IMR-90 (cell line): ENCODE results near the gene ZNF778. TPM values are rescaled to one million over a fixed set of nuclear protein-coding genes. Genes with fewer than 3 reads are reported as not detected.
A peak's percentile ranks its signal among the peaks of the same experiment; 100 is the strongest.

Experiments used
- ATAC-seq: fragments of 200-7000 bp; cut with Tn5 transposase; 2 replicates; pipeline ENCODE4 v1.9.1; 2020; ENCODE audit warnings: low read depth, mild to moderate bottlenecking, moderate library complexity
- BruUV-seq: library from RNA; stranded (reverse); fragments of 400-500 nt; replicated peaks from 2 replicates; lab custom pipeline; 2021; lab: Mats Ljungman, UMichigan
- CTCF ChIA-PET: fragments of 300-600 bp; formaldehyde crosslinking; extraction: SDS; loops from one replicate; lab custom pipeline; 2021; ENCODE audit warnings: antibody characterized with exemption; lab: Yijun Ruan, JAX
- POLR2A ChIA-PET: fragments of 300-600 bp; sonication (Branson Sonifier 250); formaldehyde crosslinking; loops from one replicate; lab custom pipeline; 2022; ENCODE audit warnings: antibody characterized with exemption; ENCODE audit not compliant: unreplicated experiment; lab: Charles Lee
- DNase-seq: peaks from one replicate; pipeline ENCODE4 v3.0.0; 2013
- H2AFZ ChIP-seq: replicated peaks from 2 replicates; pipeline ENCODE3; 2013; ENCODE audit warnings: low read length, mild to moderate bottlenecking; ENCODE audit not compliant: poor library complexity
- H2AK5ac ChIP-seq: 2 replicates; pipeline ENCODE4 v1.6.1; 2013; ENCODE audit warnings: low read depth, low read length, inconsistent platforms
- H2AK9ac ChIP-seq: replicated peaks from 2 replicates; pipeline ENCODE3; 2013; ENCODE audit warnings: mild to moderate bottlenecking, low read depth, low read length, moderate library complexity; ENCODE audit not compliant: poor library complexity
- H2BK120ac ChIP-seq: 2 replicates; pipeline ENCODE4 v1.6.1; 2013; ENCODE audit warnings: low read depth, low read length, inconsistent platforms
- H2BK15ac ChIP-seq: 3 replicates; pipeline ENCODE4 v1.6.1; 2013; ENCODE audit warnings: low read depth, low read length, inconsistent platforms
- H2BK20ac ChIP-seq: 2 replicates; pipeline ENCODE4 v1.6.1; 2013; ENCODE audit warnings: low read depth, mild to moderate bottlenecking, inconsistent platforms, low read length, moderate library complexity
- H2BK5ac ChIP-seq: 2 replicates; pipeline ENCODE4 v1.6.1; 2013; ENCODE audit warnings: mild to moderate bottlenecking, low read depth, low read length, inconsistent platforms; ENCODE audit not compliant: poor library complexity, severe bottlenecking
- H3K14ac ChIP-seq: replicated peaks from 2 replicates; pipeline ENCODE4 v1.6.1; 2013; ENCODE audit warnings: low read depth, low read length, inconsistent platforms
- H3K18ac ChIP-seq: 2 replicates; pipeline ENCODE4 v1.6.1; 2013; ENCODE audit warnings: low read depth, low read length, control low read depth
- H3K23ac ChIP-seq: 2 replicates; pipeline ENCODE4 v1.6.1; 2013; ENCODE audit warnings: low read depth, low read length, inconsistent platforms
- H3K27ac ChIP-seq: 2 replicates; pipeline ENCODE4 v1.5.1; 2013; ENCODE audit warnings: mild to moderate bottlenecking, control low read depth, low read length; ENCODE audit not compliant: insufficient read depth
- H3K27me3 ChIP-seq: 2 replicates; pipeline ENCODE4 v1.6.1; 2013; ENCODE audit warnings: low read length; ENCODE audit not compliant: control insufficient read depth, insufficient read depth
- H3K36me3 ChIP-seq: 2 replicates; pipeline ENCODE4 v1.6.1; 2013; ENCODE audit warnings: low read length, mixed read lengths; ENCODE audit not compliant: control insufficient read depth, insufficient read depth
- H3K4ac ChIP-seq: 2 replicates; pipeline ENCODE4 v1.6.1; 2013; ENCODE audit warnings: low read depth, low read length, inconsistent platforms
- H3K4me1 ChIP-seq: 2 replicates; pipeline ENCODE4 v1.6.1; 2013; ENCODE audit warnings: low read length, mixed read lengths; ENCODE audit not compliant: control insufficient read depth, insufficient read depth
- H3K4me2 ChIP-seq: 2 replicates; pipeline ENCODE4 v1.6.1; 2013; ENCODE audit warnings: low read depth, mild to moderate bottlenecking, control low read depth, low read length, moderate library complexity
- H3K4me3 ChIP-seq: 2 replicates; pipeline ENCODE4 v1.5.1; 2013; ENCODE audit warnings: low read depth, mild to moderate bottlenecking, control low read depth, low read length, moderate library complexity; ENCODE audit not compliant: insufficient read depth
- H3K56ac ChIP-seq: 2 replicates; pipeline ENCODE4 v1.6.1; 2013; ENCODE audit warnings: low read length, inconsistent platforms; ENCODE audit not compliant: insufficient read depth; ENCODE audit errors: extremely low read depth
- H3K79me1 ChIP-seq, 2 experiments: 2 replicates each; pipeline ENCODE4 v1.6.1; 2013; ENCODE audit warnings: low read length in 2 of 2, inconsistent platforms in 1 of 2, low read depth in 1 of 2
- H3K9ac ChIP-seq: 2 replicates; pipeline ENCODE4 v1.6.1; 2013; ENCODE audit warnings: low read depth, low read length, control low read depth
- H3K9me1 ChIP-seq: 2 replicates; pipeline ENCODE4 v1.6.1; 2013; ENCODE audit warnings: low read length, inconsistent platforms; ENCODE audit not compliant: insufficient read depth
- H3K9me3 ChIP-seq: 2 replicates; pipeline ENCODE4 v1.6.1; 2013; ENCODE audit warnings: low read length; ENCODE audit not compliant: control insufficient read depth, insufficient read depth
- H4K20me1 ChIP-seq: 2 replicates; pipeline ENCODE4 v1.6.1; 2013; ENCODE audit warnings: low read length, inconsistent platforms; ENCODE audit not compliant: insufficient read depth
- H4K5ac ChIP-seq: 2 replicates; pipeline ENCODE4 v1.6.1; 2013; ENCODE audit warnings: mild to moderate bottlenecking, low read depth, low read length, control low read depth
- H4K8ac ChIP-seq, 2 experiments: 2 replicates each; pipeline ENCODE4 v1.6.1; 2013; ENCODE audit warnings: low read depth in 2 of 2, low read length in 2 of 2, control low read depth in 1 of 2, inconsistent platforms in 1 of 2
- H4K91ac ChIP-seq: 2 replicates; pipeline ENCODE4 v1.6.1; 2013; ENCODE audit warnings: low read depth, low read length, inconsistent platforms; ENCODE audit not compliant: insufficient read depth
- BHLHE40 ChIP-seq: fragments of 150-350 bp; IDR thresholded peaks from 2 replicates; pipeline ENCODE4 v1.6.1; 2016; ENCODE audit warnings: mild to moderate bottlenecking, low read depth, low read length
- CEBPB ChIP-seq: IDR thresholded peaks from 2 replicates; pipeline ENCODE4 v1.6.1; 2012; ENCODE audit warnings: low read depth, low read length, improper control_type of control experiment
- CHD1 ChIP-seq: IDR thresholded peaks from 2 replicates; pipeline ENCODE4 v1.6.1; 2012; ENCODE audit warnings: low read depth, low read length, improper control_type of control experiment
- CTCF ChIP-seq: conservative IDR thresholded peaks from 2 replicates; pipeline ENCODE4 v1.5.1; 2012; ENCODE audit warnings: mild to moderate bottlenecking, low read depth, low read length, improper control_type of control experiment
- ELK1 ChIP-seq: fragments of 150-350 bp; IDR thresholded peaks from 2 replicates; pipeline ENCODE4 v1.6.1; 2016; ENCODE audit warnings: low read depth, mild to moderate bottlenecking, low read length, moderate library complexity, borderline replicate concordance
- FOS ChIP-seq: fragments of 150-350 bp; IDR thresholded peaks from 2 replicates; pipeline ENCODE4 v1.6.1; 2016; ENCODE audit warnings: low read depth, low read length
- MAFK ChIP-seq: IDR thresholded peaks from 2 replicates; pipeline ENCODE4 v1.6.1; 2012; ENCODE audit warnings: low read depth, low read length, improper control_type of control experiment
- MAZ ChIP-seq: IDR thresholded peaks from 2 replicates; pipeline ENCODE4 v1.6.1; 2012; ENCODE audit warnings: low read depth, mild to moderate bottlenecking, low read length, improper control_type of control experiment, moderate library complexity, borderline replicate concordance
- MXI1 ChIP-seq: IDR thresholded peaks from 2 replicates; pipeline ENCODE4 v1.6.1; 2012; ENCODE audit warnings: low read depth, mild to moderate bottlenecking, low read length, moderate library complexity, borderline replicate concordance
- NFE2L2 ChIP-seq: fragments of 150-350 bp; IDR thresholded peaks from 2 replicates; pipeline ENCODE4 v1.6.1; 2016; ENCODE audit warnings: low read depth, mild to moderate bottlenecking, low read length
- RAD21 ChIP-seq: IDR thresholded peaks from 2 replicates; pipeline ENCODE4 v1.6.1; 2012; ENCODE audit warnings: low read length, improper control_type of control experiment
- RFX5 ChIP-seq: IDR thresholded peaks from 2 replicates; pipeline ENCODE4 v1.8.0; 2012; ENCODE audit warnings: low read depth, mild to moderate bottlenecking, low read length, moderate library complexity
- SMC3 ChIP-seq: fragments of 150-350 bp; IDR thresholded peaks from 2 replicates; pipeline ENCODE4 v1.6.1; 2016; ENCODE audit warnings: low read depth, mild to moderate bottlenecking, antibody characterized with exemption, low read length, moderate library complexity
- USF2 ChIP-seq: fragments of 150-350 bp; IDR thresholded peaks from 2 replicates; pipeline ENCODE4 v1.6.1; 2017; ENCODE audit warnings: mild to moderate bottlenecking, antibody characterized with exemption, low read length, low read depth
- WGBS, 2 experiments: methylation state at CpG; one replicate each; pipeline versions ENCODE4 v1.1.5 to v1.1.7; 2013; ENCODE audit warnings: missing lambda C conversion rate in 2 of 2; ENCODE audit not compliant: insufficient read length in 1 of 2; ENCODE audit errors: extremely low coverage in 2 of 2; 5-methylcytosine and 5-hydroxymethylcytosine counted together
- dilution Hi-C: fragments of 300-500 bp; cut with HindIII; formaldehyde crosslinking; loops from one replicate; pipeline ENCODE4 v1.14.3; 2018; ENCODE audit warnings: low sequenced_read_pairs; ENCODE audit not compliant: unreplicated experiment
- in situ Hi-C: fragments of 300-500 bp; cut with MboI; formaldehyde crosslinking; loops from 3 replicates; pipeline ENCODE4 v1.14.3; 2019; ENCODE audit warnings: low sequenced_read_pairs, inconsistent platforms, mixed read lengths
- intact Hi-C: fragments of 100-400 bp; cut with micrococcal nuclease; formaldehyde crosslinking; loops from 2 replicates; pipeline ENCODE4 v1.10.0; 2022
- polyA plus RNA-seq, 3 experiments: library from polyadenylated mRNA; depleted of rRNA; stranded (reverse); fragments of >200 nt; gene quantifications; 2 replicates each; pipeline ENCODE4 v1.2.3, GENCODE V29; 2012; ENCODE audit warnings: low replicate concordance in 1 of 3
- total RNA-seq: library from RNA; depleted of rRNA; stranded (reverse); fragments of >200 nt; gene quantifications from 2 replicates; pipeline ENCODE4 v1.2.3, GENCODE V29; 2012

ZNF778 gene
- total and polyA plus RNA-seq, 2 of the 4 experiments (the other 2 are of a cell fraction), result 5.6 to 9.9 TPM

- Histone ChIP-seq H2BK20ac (no peak overlapping the region), H3K4ac (no peak overlapping the region), H4K20me1 (peaks cover 7% of the 10 kb centered on the region; the same call in 1 of the 2 replicates), H3K23ac (no peak overlapping the region), H3K14ac (peak overlapping the region; percentile 59; the same call in 1 of the 2 replicates), H4K8ac (no peak overlapping the region), H4K5ac (no peak overlapping the region), H3K4me1 (peaks cover 7% of the 10 kb centered on the region), H3K4me2 (peak overlapping the region; percentile 97), H2AK9ac (peak overlapping the region; percentile 61), H2AFZ (peak overlapping the region; percentile 90), H3K27me3 (peaks cover 37% of the 10 kb centered on the region), H3K36me3 (no peaks in the 10 kb centered on the region), H2BK120ac (no peak overlapping the region), H2BK15ac (peak overlapping the region; percentile 33; the same call in 1 of the 3 replicates), H3K18ac (no peak overlapping the region), H3K79me1 (no peaks in the 10 kb centered on the region), H3K4me3 (peak overlapping the region; percentile 76), H3K27ac (no peak overlapping the region), H2AK5ac (no peak overlapping the region), H2BK5ac (no peak overlapping the region), H3K9ac (no peak overlapping the region), H3K9me3 (peaks cover 8% of the 10 kb centered on the region), H3K56ac (no peak overlapping the region), H4K91ac (no peak overlapping the region), H3K9me1 (no peaks in the 10 kb centered on the region)
- TF ChIP-seq CTCF (no peak), RFX5 (no peak), MXI1 (no peak), CHD1 (no peak), NFE2L2 (no peak), RAD21 (no peak), BHLHE40 (no peak), MAZ (no peak), SMC3 (no peak), MAFK (no peak), ELK1 (no peak), CEBPB (no peak), FOS (no peak), USF2 (no peak)
- intact Hi-C loops, result no loop called here
- ChIA-PET CTCF (no interaction called here), POLR2A (no interaction called here)
- DNase-seq (no peak), ATAC-seq (peak; percentile 24; the same call in 1 of the 2 replicates)
- WGBS, 2 experiments, result 1% methylated on average over 43 of the region's 58 CpGs; no CpG with 5 or more reads in 1 of the 2 experiments
- in situ Hi-C loops, result no loop called here
- BruUV-seq, result no TSS peak
- dilution Hi-C loops, result no loop called here
These were observed 16.6 kb upstream of the ZNF778 start for GRCh38 chr16:89200850-89201411.
